Measurements from ENCODE around the gene CNOT11.

The CNOT11 gene

GRCh38 chr2:101303688-101304087, 51.0 kb downstream of the CNOT11 start:
- Histone ChIP-seq H3K79me2 (ENCODE audit: low read length) (no peaks in the 10 kb centered on the region), H3K27me3 (ENCODE audit: low read depth, low read length) (0 out of 2 replicates have a peak, but pooled peaks cover 3% of the 10 kb centered on the region), H3K9me3 (ENCODE audit: insufficient read depth, low read length) (no peaks in the 10 kb centered on the region), H2AFZ (ENCODE audit: low read depth, low read length) (no peak overlapping the region), H4K20me1 (ENCODE audit: insufficient read depth, low read length) (no peaks in the 10 kb centered on the region), H3K9ac (ENCODE audit: low read length) (no peak overlapping the region), H3K4me1 (ENCODE audit: low read length) (peaks cover 33% of the 10 kb centered on the region), H3K27ac (ENCODE audit: low read length) (no peak overlapping the region), H3K36me3 (replicated peaks; ENCODE audit: low read depth, low read length) (no peaks in the 10 kb centered on the region), H3K4me3 (ENCODE audit: low read length) (no peak overlapping the region), H3K4me2 (ENCODE audit: low read length) (no peak overlapping the region)
- no peak for TF ChIP-seq CTCF (IDR thresholded peaks at IDR 0.05; ENCODE audit: low read depth, low read length)
- TF ChIP-seq EZH2phosphoT487 (IDR thresholded peaks at IDR 0.05; ENCODE audit: low read depth) = no peak

GRCh38 chr2:101305035-101305434, 52.3 kb downstream of the CNOT11 start:
- H3K36me3 ChIP-seq (replicated peaks; ENCODE audit: low read depth, low read length) = no peaks in the 10 kb centered on the region
- H3K79me2 ChIP-seq (ENCODE audit: low read length) = no peaks in the 10 kb centered on the region
- H3K4me2 ChIP-seq (ENCODE audit: low read length) = no peak overlapping the region
- H4K20me1 ChIP-seq (ENCODE audit: insufficient read depth, low read length) = no peaks in the 10 kb centered on the region
- no peak overlapping the region for H2AFZ ChIP-seq (ENCODE audit: low read depth, low read length)
- TF ChIP-seq CTCF (IDR thresholded peaks at IDR 0.05; ENCODE audit: low read depth, low read length) (no peak), EZH2phosphoT487 (IDR thresholded peaks at IDR 0.05; ENCODE audit: low read depth) (no peak)
- 0 out of 2 replicates have a peak, but pooled peaks cover 3% of the 10 kb centered on the region for H3K27me3 ChIP-seq (ENCODE audit: low read depth, low read length)
- H3K4me3 ChIP-seq (ENCODE audit: low read length) = no peak overlapping the region
- H3K9me3 ChIP-seq (ENCODE audit: insufficient read depth, low read length) = no peaks in the 10 kb centered on the region
- H3K4me1 ChIP-seq (ENCODE audit: low read length) = peaks cover 26% of the 10 kb centered on the region
- no peak overlapping the region for H3K27ac ChIP-seq (ENCODE audit: low read length)
- H3K9ac ChIP-seq (ENCODE audit: low read length) = no peak overlapping the region

- H4K20me1 ChIP-seq (ENCODE audit: insufficient read depth, low read length) = no peaks in the 10 kb centered on the region
Observed at GRCh38 chr2:101305492-101306078, 52.9 kb downstream of the CNOT11 start.

GRCh38 chr2:101306410-101306809, 53.7 kb downstream of the CNOT11 start:
- H3K27ac ChIP-seq (ENCODE audit: low read length) = peak overlapping the region; percentile 77
- H3K9me3 ChIP-seq (ENCODE audit: insufficient read depth, low read length) = no peaks in the 10 kb centered on the region

More at GRCh38 chr2:101305492-101306078, 52.9 kb downstream of the CNOT11 start:
- Histone ChIP-seq H3K27ac (ENCODE audit: low read length) (no peak overlapping the region), H3K9ac (ENCODE audit: low read length) (no peak overlapping the region), H2AFZ (ENCODE audit: low read depth, low read length) (no peak overlapping the region), H3K4me3 (ENCODE audit: low read length) (no peak overlapping the region), H3K27me3 (ENCODE audit: low read depth, low read length) (0 out of 2 replicates have a peak, but pooled peaks cover 3% of the 10 kb centered on the region), H3K9me3 (ENCODE audit: insufficient read depth, low read length) (no peaks in the 10 kb centered on the region), H3K36me3 (replicated peaks; ENCODE audit: low read depth, low read length) (no peaks in the 10 kb centered on the region), H3K79me2 (ENCODE audit: low read length) (no peaks in the 10 kb centered on the region), H3K4me1 (ENCODE audit: low read length) (peaks cover 20% of the 10 kb centered on the region), H3K4me2 (ENCODE audit: low read length) (no peak overlapping the region)
- TF ChIP-seq CTCF (IDR thresholded peaks at IDR 0.05; ENCODE audit: low read depth, low read length) (no peak), EZH2phosphoT487 (IDR thresholded peaks at IDR 0.05; ENCODE audit: low read depth) (no peak)

More at GRCh38 chr2:101306410-101306809, 53.7 kb downstream of the CNOT11 start:
- peaks cover 24% of the 10 kb centered on the region for H3K4me1 ChIP-seq (ENCODE audit: low read length)
- H3K9ac ChIP-seq (ENCODE audit: low read length) = peak overlapping the region; percentile 34; the same call in 1 of the 2 replicates
- H3K27me3 ChIP-seq (ENCODE audit: low read depth, low read length) = 0 out of 2 replicates have a peak, but pooled peaks cover 3% of the 10 kb centered on the region
- peak overlapping the region; percentile 74 for H3K4me2 ChIP-seq (ENCODE audit: low read length)
- peak overlapping the region; percentile 60 for H3K4me3 ChIP-seq (ENCODE audit: low read length)
- no peaks in the 10 kb centered on the region for H3K36me3 ChIP-seq (replicated peaks; ENCODE audit: low read depth, low read length)
- H4K20me1 ChIP-seq (ENCODE audit: insufficient read depth, low read length) = no peaks in the 10 kb centered on the region
- TF ChIP-seq EZH2phosphoT487 (IDR thresholded peaks at IDR 0.05; ENCODE audit: low read depth) (no peak), CTCF (IDR thresholded peaks at IDR 0.05; ENCODE audit: low read depth, low read length) (no peak)
- H3K79me2 ChIP-seq (ENCODE audit: low read length) = no peaks in the 10 kb centered on the region
- peak overlapping the region; percentile 20; the same call in 1 of the 2 replicates for H2AFZ ChIP-seq (ENCODE audit: low read depth, low read length)
